ENCODE data around the gene LOXL3.
"Not testable (repeated sequence)": the region's sequence is repeated elsewhere in the genome, so short reads cannot be mapped to it uniquely, and the experiment has no call there.

Gene LOXL3

GRCh38 chr2:74573747-74574562, 20.2 kb upstream of the LOXL3 start:
- DNase-seq, result peak in 1 of 2 donors; percentile 86

DNA sequence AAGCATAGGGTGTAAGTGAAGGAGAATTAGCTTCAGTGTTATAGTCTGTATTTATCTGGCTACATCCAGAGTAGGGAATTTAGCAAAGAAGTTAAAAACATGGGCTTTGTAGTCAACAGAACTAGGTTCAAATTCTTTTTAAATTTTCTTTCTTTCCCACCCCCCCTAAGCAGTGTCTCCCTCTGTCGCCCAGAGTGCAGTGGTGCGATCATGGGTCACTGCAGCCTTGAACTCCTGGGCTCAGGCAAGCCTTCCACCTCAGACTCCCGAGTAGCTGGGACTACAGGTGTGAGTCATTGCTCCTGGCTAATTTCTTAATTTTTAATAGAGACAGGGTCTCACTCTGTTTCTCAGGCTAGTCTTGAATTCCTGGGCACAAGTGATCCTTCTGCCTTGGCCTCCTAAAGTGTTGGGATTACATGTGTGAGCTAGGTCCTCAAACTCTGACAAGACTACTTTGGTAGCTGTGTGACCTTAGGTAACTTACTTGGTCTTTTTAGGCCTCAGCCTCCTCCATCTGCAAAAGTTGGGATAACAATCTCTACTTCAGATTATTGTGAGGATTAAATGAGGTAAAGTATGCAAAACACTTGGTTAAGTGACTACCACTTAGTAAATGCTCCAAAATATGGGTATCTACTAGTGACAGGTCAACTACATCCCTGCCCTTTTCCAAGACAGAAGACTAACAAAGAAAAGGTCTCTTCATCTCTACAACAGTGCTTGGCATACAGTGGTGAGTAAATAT, 18.6 kb upstream of the LOXL3 start:
- no peak for DNase-seq

- peak in 1 of 2 donors; percentile 34 for DNase-seq
Observed at GRCh38 chr2:74571058-74571457, 17.3 kb upstream of the LOXL3 start.

GRCh38 chr2:74569686-74570085, 15.9 kb upstream of the LOXL3 start:
- no peak for DNase-seq

- DNase-seq, result no peak
Observed at GRCh38 chr2:74567881-74568280, 14.1 kb upstream of the LOXL3 start.

DNA sequence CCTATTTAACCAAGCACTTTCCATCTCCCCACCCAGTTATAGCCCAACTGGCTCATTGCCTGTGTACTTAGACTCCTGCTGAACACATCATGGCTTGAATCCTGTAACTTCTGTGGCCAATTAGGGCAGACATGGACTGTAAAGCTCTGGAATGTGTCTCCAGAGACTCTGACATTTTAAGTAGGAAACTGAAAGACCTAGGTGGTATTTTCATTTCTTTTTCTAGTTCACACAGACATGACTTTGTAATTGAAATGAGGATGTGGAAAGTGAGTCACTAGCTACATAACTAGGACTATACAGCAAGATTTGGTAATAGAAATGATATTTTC, 13.0 kb upstream of the LOXL3 start:
- peak in 1 of 2 donors; percentile 41 for DNase-seq

- DNase-seq, result no peak
Observed at GRCh38 chr2:74566076-74566753, 12.5 kb upstream of the LOXL3 start.

- DNase-seq, result no peak
Observed at GRCh38 chr2:74564222-74564621, 10.5 kb upstream of the LOXL3 start.

- no peak for DNase-seq
Observed at GRCh38 chr2:74562126-74562775, 8.5 kb upstream of the LOXL3 start.

DNA sequence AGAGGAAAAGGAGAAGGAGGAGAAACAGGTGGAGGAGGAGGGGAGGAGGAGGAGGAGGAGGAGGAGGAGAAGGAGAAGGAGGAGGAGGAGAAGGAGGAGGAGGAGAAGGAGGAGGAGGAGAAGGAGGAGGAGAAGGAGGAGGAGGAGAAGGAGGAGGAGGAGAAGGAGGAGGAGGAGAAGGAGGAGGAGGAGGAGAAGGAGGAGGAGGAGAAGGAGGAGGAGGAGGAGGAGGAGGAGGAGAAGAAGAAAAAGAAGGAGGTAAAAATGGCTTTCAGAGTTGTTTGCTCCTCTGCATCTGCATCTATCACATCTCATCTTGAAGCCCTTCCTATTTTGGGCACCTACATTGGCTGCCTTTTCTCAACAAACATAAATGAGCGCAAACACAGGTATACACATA, 7.3 kb upstream of the LOXL3 start:
- DNase-seq, result not testable (repeated sequence)

DNA sequence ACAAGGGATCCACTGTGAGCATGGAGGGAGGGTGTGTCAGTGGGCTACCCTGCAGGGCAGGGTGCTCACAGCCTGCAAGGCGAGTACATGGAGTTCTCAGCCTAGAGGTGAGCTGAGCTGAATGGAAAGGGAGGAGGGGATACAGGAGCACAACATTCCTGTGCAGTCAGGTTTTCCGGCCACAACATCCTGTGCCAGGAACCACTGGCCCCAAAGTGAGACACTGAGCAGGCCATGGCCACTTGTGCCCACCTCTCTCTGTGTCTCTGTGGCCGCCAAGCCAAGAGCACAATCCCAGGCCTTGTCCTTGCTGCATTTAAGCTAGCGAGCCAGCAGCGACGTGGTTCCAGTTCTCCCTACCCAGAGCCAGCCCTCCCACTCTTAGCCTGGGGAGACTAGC, 6.8 kb upstream of the LOXL3 start:
- DNase-seq, result no peak

DNA sequence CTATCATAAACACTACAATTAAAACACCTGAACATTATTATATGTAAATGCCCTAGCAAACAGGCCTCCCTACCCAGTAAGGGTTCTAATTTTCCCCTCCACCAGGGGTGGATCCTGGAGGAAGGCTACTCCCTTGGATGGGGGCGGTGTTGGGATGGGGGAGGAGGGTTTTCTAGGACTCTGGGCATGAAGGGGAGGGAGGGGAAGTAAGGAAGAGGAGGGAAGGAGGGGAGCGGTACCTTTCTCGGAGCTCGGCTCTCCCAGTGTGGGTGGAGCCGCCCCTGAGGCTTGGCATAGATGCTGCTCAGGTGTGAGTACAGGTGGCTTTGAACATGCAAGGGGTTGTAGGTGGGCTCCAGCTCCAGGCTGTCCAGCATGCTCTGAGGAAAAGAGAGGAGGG, 6.2 kb upstream of the LOXL3 start:
- no peak for DNase-seq

DNA sequence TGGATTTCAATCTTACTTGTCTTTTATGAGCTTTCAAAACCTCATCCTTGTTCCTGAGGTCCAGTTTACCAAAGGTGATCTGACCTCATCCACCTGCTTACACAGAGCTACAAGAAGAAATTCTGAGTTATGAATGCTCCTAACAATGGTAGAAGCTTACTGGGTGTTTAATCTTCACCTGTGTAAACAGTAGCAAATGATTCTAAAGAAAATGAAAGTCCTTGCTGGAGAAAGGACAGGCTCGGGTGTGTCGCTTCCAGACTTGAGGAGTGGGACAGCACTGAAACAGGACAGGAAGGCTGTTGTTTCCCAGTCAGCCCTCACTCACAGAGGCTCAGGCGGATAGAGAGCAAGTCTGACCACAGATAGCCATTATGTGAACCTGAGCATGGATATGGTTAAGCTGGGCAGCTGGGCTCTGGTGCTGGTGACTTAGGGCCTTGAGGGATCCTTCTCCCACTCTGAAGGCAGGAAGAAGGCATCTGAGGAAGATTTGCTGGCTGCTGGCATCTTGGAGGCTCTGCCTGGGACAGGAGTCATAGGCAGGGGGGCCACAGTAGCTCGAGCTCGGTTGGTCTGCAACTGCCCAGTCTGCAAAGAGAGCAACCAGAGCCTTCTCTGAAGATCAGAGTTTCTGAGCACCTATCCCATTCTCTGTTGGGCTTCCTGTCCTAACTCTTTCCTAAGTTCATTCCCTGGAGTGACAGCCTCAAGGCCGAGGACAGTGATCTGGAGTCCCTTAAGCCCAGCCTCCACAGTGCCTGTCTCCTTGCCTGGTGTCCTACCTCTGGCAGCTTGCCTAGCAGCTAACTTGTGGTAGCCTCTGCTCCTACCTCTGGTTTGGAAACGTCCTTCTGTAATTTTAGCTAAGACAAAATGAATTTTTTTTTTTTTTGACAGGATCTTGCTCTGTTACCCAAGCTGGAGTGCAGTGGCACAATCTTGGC, 4.8 kb upstream of the LOXL3 start:
- DNase-seq, result no peak

DNA sequence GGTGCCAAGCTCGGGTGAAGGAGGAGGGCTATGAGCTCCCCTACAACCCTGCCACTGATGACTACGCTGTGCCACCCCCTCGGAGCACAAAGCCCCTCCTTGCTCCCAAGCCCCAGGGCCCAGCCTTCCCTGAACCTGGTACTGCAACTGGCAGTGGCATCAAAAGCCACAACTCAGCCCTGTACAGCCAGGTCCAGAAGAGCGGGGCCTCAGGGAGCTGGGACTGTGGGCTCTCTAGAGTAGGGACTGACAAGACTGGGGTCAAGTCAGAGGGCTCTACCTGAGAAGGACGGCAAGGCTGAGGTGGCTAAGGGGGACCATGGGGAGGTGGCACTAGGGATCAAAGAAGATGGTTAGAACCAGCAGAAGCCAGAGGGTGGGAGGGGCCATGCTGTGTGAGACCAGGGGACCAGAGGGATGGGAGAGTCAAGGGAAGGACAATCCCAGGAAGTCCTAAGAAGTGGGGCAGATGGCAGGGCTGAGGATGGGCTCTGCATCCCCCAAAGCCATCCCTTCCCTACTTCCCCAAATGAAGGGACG, 3.2 kb upstream of the LOXL3 start:
- no peak for DNase-seq

DNA sequence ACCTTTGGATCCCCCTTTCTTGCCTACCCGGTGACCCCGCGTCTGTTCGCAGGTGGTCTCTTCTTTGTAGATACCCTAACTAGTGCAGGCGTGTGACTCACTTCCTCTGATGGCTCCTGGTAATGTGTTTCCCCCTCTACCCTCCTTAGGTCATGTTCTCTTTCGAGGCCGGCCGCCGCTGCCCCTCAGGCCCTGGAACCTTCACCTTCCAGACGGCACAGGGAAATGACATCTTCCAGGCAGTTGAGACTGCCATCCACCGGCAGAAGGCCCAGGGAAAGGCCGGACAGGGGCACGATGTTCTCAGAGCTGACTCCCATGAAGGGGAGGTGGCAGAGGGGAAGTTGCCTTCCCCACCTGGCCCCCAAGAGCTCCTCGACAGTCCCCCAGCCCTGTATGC, 2.4 kb upstream of the LOXL3 start:
- no peak for DNase-seq

- no peak for DNase-seq
Observed at GRCh38 chr2:74555610-74556103, 1.9 kb upstream of the LOXL3 start.

DNA sequence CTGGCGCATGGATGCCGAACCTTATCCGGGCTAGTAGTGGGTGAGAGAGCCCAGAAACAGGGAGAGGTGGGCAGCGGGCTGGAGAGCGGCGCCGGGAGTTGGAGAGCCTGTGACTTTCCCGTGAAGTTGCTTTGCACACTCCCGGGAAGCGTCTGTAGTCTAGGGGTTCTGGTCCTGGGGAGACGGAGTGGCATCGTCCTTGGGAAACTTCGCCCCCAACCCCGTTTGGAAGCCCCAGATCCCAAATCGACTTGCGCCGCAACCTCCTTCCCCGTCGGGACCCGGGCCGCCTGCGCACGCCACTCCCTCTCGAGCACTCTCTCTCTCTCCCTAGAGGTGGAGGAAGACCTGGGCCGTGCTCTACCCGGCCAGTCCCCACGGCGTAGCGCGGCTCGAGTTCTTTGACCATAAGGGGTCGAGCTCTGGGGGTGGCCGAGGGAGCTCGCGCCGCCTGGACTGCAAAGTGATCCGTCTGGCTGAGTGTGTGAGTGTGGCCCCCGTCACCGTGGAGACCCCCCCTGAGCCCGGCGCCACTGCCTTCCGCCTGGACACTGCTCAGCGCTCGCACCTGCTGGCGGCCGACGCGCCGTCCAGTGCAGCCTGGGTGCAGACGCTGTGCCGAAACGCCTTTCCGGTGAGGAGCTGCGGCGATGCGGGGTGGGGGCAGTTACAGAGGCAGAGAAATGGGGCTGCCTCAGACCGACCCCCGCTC, 1.2 kb upstream of the LOXL3 start:
- DNase-seq, result peak in 1 of 2 donors; percentile 72

DNA sequence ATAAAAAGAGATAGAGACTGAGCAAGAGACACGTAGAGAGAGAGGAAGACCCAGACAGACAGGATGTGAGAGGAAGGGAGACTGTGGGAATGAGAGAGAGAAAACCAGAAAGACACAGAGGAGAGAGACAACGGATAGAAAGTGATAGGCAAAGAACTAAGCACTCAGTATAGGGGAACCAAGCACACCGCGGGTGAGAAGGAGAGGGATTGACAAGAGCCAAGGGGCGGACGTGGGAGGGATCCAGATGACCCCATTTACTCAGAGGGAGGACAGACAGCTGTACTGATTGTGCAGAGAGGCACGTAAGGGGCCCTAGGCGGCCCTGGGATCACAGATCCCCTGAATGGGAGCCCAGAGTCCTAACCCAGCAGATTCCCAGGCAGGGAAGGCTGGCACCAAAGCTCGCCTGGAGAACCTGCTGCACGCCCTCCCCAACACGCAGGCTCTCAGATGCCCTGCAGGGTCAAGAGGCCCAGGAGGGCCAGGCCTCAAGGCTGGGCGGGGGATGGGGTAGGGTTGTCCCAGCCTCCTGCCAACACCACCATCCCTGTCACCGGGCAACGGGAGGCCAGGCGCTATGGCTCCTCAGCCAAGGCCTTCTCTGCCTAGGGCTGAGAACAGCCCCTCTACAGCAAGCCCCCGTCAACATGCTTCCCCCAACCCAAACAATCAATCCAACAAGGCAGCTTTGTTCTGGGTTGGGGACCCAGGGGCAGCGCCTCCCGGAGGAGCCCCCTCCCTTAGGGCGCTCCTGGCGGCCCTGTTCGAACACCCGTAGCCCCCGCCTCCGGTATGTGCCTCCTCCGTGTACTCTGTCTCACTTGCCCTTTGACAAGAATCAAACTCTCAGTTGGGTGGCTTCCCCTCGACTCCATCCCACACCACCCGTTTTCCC, 579 bp downstream of the LOXL3 start:
- DNase-seq, result no peak

DNA sequence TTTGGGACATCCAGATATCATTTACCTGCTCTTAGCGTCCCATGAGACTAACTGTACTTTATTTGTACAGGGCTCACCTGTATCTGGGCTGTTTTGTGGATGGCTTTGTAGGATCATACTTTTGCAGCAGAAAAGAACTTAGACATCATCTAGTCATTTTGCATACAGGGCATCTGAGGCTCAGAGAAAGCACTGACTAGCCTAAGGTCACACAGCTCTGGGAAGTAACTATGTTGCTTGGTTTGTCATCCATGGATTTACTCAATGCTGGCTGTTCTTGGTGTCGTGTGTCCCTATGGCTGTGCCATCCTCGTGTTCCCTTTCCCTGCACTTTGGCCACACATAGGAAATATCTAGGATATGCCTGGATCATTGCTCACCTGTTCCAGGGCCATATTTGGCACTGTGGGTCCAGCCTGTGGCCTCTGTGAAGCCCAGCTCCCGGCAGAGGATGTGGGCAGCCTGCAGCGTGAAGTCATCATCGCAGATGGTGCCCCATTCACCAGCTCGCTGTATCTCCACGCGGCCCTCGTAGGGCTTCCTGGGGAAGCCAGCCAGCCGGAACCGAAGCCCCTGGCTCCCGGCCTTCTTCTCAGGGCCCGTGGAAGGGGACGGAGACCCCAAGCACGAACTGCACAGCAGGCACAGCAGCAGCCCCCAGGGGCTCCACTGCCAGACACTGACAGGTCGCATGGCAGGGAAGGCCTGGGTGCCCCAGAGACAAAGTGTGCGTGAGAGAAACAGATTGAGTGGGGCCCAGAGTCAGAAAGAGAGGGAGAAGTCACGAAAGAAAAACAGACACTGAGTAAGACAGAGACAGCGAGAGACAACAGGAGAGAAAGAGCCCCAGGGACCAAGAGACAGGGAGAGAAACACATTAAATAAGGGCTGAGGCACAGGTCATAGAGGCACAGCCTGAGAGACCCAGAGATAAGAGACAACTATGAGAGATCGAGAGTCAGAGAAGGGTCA, 1.5 kb downstream of the LOXL3 start:
- DNase-seq, result no peak
